SK-N-SH treated with all-trans-retinoic acid at 6 μM for 48 hours (cell line): ENCODE data around the gene RAB8A.

Experiments used
- ATAC-seq: fragments of 200-7000 bp; cut with Tn5 transposase; 3 replicates; pipeline ENCODE4 v1.9.1; 2020; ENCODE audit warnings: mild to moderate bottlenecking, moderate library complexity
- CREB5 ChIP-seq: fragments of 250-450 bp; sonication (Bioruptor Pico); IDR thresholded peaks from 2 replicates; pipeline ENCODE4 v1.5.1; 2020; ENCODE audit warnings: low read depth, mild to moderate bottlenecking, moderate library complexity
- CSDC2 ChIP-seq: fragments of 250-450 bp; sonication (Bioruptor Pico); IDR thresholded peaks from 2 replicates; pipeline ENCODE4 v1.5.0; 2020; ENCODE audit warnings: mild to moderate bottlenecking, moderate library complexity
- GLIS3 ChIP-seq: fragments of 250-450 bp; sonication (Bioruptor Pico); IDR thresholded peaks from 2 replicates; pipeline ENCODE4 v1.5.0; 2020; ENCODE audit warnings: mild to moderate bottlenecking, moderate library complexity
- ISL1 ChIP-seq: fragments of 250-450 bp; sonication (Bioruptor Pico); IDR thresholded peaks from 2 replicates; pipeline ENCODE4 v2.1.2; 2022; ENCODE audit warnings: mild to moderate bottlenecking, moderate library complexity
- PATZ1 ChIP-seq: fragments of 250-450 bp; sonication (Bioruptor Pico); IDR thresholded peaks from 2 replicates; pipeline ENCODE4 v1.8.0; 2020; ENCODE audit warnings: mild to moderate bottlenecking, moderate library complexity, borderline replicate concordance
- PPARA ChIP-seq: fragments of 250-450 bp; sonication (Bioruptor Pico); IDR thresholded peaks from 2 replicates; pipeline ENCODE4 v1.5.0; 2020; ENCODE audit warnings: mild to moderate bottlenecking, borderline replicate concordance
- TCF4 ChIP-seq: fragments of 250-450 bp; sonication (Bioruptor Pico); IDR thresholded peaks from 2 replicates; pipeline ENCODE4 v1.8.0; 2021; ENCODE audit warnings: mild to moderate bottlenecking, moderate library complexity, borderline replicate concordance
- TSHZ2 ChIP-seq: fragments of 250-450 bp; sonication (Bioruptor Pico); IDR thresholded peaks from 2 replicates; pipeline ENCODE4 v1.5.0; 2020; ENCODE audit warnings: mild to moderate bottlenecking, moderate library complexity
- ZFP30 ChIP-seq: fragments of 450-650 bp; formaldehyde crosslinking; IDR thresholded peaks from 2 replicates; pipeline ENCODE4 v1.5.0; 2022; ENCODE audit warnings: mild to moderate bottlenecking, moderate library complexity
- ZNF565 ChIP-seq: fragments of 450-650 bp; formaldehyde crosslinking; conservative IDR thresholded peaks from 2 replicates; pipeline ENCODE4 v1.5.0; 2020; ENCODE audit warnings: low read depth, mild to moderate bottlenecking, moderate library complexity
- ZNF8 ChIP-seq: fragments of 450-650 bp; formaldehyde crosslinking; IDR thresholded peaks from 2 replicates; pipeline ENCODE4 v1.5.0; 2020; ENCODE audit warnings: mild to moderate bottlenecking, moderate library complexity

The RAB8A gene

GRCh38 chr19:16076958-16077611 lies 34.6 kb upstream of the RAB8A start (continued):
- TF ChIP-seq ISL1 (CRISPR knock-in tag), result no peak
- TF ChIP-seq PPARA (CRISPR knock-in tag), result no peak
- TF ChIP-seq ZNF565, result no peak
- TF ChIP-seq GLIS3 (CRISPR knock-in tag), result no peak
- no peak for TF ChIP-seq CREB5 (CRISPR knock-in tag)
- TF ChIP-seq, all 23 proteins: peak for 0

- ATAC-seq, result peak; percentile 7
- TF ChIP-seq CSDC2 (CRISPR knock-in tag), result 0 out of 2 replicates have a peak, but pooled peaks have one; percentile 37
- TF ChIP-seq TSHZ2, result no peak
- TF ChIP-seq GLIS3 (CRISPR knock-in tag), result no peak
- TF ChIP-seq ZNF8, result no peak
- no peak for TF ChIP-seq ZNF565
- no peak for TF ChIP-seq CREB5 (CRISPR knock-in tag)
These were observed 33.5 kb upstream of the RAB8A start for GRCh38 chr19:16077984-16078758.

GRCh38 chr19:16078759-16079707 lies 32.7 kb upstream of the RAB8A start:
- peak; percentile 77 for ATAC-seq
- no peak for TF ChIP-seq PATZ1 (CRISPR knock-in tag)
- peak; percentile 34; the same call in 1 of the 2 replicates for TF ChIP-seq ISL1 (CRISPR knock-in tag)
- peak; percentile 76; the same call in 1 of the 2 replicates for TF ChIP-seq TCF4

GRCh38 chr19:16084067-16084685 lies 27.5 kb upstream of the RAB8A start:
- TF ChIP-seq GLIS3 (CRISPR knock-in tag) (no peak), ZFP30 (CRISPR knock-in tag) (no peak), PATZ1 (CRISPR knock-in tag) (no peak)
- no peak for ATAC-seq
